ENCODE results near the gene RAB11A.

DNA sequence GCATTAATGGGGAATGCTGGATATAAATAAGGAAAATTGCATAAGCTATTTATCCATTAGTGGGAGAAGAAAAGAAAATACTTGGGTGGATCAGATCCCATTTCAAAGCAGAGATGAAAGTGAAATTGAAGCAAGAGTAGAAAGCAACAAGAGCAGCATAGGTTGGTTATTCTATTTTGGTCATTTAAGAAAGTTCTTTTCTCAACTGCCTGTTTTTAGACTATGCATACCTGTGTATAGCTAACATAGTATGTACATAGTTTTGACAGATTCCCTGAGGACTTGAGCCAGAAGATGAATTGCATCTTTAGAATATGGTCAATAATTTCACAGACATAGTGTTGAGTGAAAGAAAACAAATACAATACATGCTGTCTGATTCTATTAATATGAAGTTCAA, 48.2 kb upstream of the RAB11A start:
- TF ChIP-seq SPI1 (IDR thresholded peaks at IDR 0.05; ENCODE audit: borderline replicate concordance, low read depth) (no peak), GABPA (IDR thresholded peaks at IDR 0.05; ENCODE audit: low read depth) (no peak), POLR2AphosphoS5 (IDR thresholded peaks at IDR 0.05; ENCODE audit: low read depth) (no peak)
- TF ChIP-seq, protein P1, sequence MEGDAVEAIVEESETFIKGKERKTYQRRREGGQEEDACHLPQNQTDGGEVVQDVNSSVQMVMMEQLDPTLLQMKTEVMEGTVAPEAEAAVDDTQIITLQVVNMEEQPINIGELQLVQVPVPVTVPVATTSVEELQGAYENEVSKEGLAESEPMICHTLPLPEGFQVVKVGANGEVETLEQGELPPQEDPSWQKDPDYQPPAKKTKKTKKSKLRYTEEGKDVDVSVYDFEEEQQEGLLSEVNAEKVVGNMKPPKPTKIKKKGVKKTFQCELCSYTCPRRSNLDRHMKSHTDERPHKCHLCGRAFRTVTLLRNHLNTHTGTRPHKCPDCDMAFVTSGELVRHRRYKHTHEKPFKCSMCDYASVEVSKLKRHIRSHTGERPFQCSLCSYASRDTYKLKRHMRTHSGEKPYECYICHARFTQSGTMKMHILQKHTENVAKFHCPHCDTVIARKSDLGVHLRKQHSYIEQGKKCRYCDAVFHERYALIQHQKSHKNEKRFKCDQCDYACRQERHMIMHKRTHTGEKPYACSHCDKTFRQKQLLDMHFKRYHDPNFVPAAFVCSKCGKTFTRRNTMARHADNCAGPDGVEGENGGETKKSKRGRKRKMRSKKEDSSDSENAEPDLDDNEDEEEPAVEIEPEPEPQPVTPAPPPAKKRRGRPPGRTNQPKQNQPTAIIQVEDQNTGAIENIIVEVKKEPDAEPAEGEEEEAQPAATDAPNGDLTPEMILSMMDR (IDR thresholded peaks at IDR 0.05; ENCODE audit: insufficient read depth, low read length) = no peak
- TF ChIP-seq, protein P2, sequence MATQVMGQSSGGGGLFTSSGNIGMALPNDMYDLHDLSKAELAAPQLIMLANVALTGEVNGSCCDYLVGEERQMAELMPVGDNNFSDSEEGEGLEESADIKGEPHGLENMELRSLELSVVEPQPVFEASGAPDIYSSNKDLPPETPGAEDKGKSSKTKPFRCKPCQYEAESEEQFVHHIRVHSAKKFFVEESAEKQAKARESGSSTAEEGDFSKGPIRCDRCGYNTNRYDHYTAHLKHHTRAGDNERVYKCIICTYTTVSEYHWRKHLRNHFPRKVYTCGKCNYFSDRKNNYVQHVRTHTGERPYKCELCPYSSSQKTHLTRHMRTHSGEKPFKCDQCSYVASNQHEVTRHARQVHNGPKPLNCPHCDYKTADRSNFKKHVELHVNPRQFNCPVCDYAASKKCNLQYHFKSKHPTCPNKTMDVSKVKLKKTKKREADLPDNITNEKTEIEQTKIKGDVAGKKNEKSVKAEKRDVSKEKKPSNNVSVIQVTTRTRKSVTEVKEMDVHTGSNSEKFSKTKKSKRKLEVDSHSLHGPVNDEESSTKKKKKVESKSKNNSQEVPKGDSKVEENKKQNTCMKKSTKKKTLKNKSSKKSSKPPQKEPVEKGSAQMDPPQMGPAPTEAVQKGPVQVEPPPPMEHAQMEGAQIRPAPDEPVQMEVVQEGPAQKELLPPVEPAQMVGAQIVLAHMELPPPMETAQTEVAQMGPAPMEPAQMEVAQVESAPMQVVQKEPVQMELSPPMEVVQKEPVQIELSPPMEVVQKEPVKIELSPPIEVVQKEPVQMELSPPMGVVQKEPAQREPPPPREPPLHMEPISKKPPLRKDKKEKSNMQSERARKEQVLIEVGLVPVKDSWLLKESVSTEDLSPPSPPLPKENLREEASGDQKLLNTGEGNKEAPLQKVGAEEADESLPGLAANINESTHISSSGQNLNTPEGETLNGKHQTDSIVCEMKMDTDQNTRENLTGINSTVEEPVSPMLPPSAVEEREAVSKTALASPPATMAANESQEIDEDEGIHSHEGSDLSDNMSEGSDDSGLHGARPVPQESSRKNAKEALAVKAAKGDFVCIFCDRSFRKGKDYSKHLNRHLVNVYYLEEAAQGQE (IDR thresholded peaks at IDR 0.05; ENCODE audit: insufficient replicate concordance, low read depth) = no peak

All from HL-60 (cell line).